GM08714 (cell line): ENCODE measurements around the gene RD3L.

Source experiments
- H3K4me3 ChIP-seq: fragments of 200-500 bp; sonication (Bioruptor generic); 2 replicates; pipeline ENCODE4 v1.5.1; 2014; ENCODE audit warnings: mild to moderate bottlenecking, low read length, inconsistent platforms
- ZNF274 ChIP-seq: IDR thresholded peaks from 2 replicates; pipeline ENCODE4 v1.6.1; 2012; ENCODE audit warnings: mild to moderate bottlenecking, low read depth, low read length

RD3L gene

GRCh38 chr14:103894034-103894722, 48.2 kb downstream of the RD3L start:
- no peak overlapping the region for H3K4me3 ChIP-seq
- TF ChIP-seq ZNF274: no peak

GRCh38 chr14:103892247-103892646, 50.1 kb downstream of the RD3L start:
- no peak for TF ChIP-seq ZNF274
- no peak overlapping the region for H3K4me3 ChIP-seq

- no peak overlapping the region for H3K4me3 ChIP-seq
- TF ChIP-seq ZNF274: no peak
Measured at GRCh38 chr14:103891667-103892215, 50.6 kb downstream of the RD3L start.

- H3K4me3 ChIP-seq: no peak overlapping the region
- no peak for TF ChIP-seq ZNF274
Measured at GRCh38 chr14:103890821-103891666, 51.3 kb downstream of the RD3L start.
